ENCODE results near the gene HPS5.

DNA sequence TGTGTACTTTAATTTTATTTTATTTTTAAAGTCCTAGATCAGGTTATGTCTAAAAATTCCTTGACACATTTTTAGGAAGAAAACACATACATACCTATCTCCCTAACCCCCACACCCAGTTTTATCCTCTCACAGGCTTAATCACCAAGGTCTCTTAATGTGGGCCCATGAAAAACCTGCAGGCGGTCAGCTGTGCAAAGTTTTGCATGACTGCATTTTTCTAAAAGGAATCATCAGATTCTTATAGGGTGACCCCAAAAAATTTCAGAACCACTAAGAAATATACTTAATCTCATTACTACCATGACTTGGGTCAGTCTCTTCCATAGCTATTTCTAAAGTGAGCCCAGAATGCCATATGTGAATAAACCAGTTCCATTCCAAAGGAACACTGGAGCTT lies 36.1 kb downstream of the HPS5 start:
- TF ChIP-seq CTCF (conservative IDR thresholded peaks at IDR 0.05; ENCODE audit: low read length) (no peak), EZH2phosphoT487 (IDR thresholded peaks at IDR 0.05; ENCODE audit: borderline replicate concordance, low read depth, low read length) (no peak)

All from OCI-LY7 (cell line).